Measurements from ENCODE around the gene STXBP6. TPM values are rescaled to one million over a fixed set of nuclear protein-coding genes. Genes with fewer than 3 reads are reported as not detected.

The STXBP6 gene
- total RNA-seq (2021; ENCODE audit: unreplicated experiment) (not detected), Bru-seq, nascent RNA (percentile 7 among the genes with signal in this experiment), BruChase-seq, experiment 1, labeled RNA remaining after a 2-hour chase (percentile 7 among the genes with signal in this experiment), BruChase-seq, experiment 2, labeled RNA remaining after a 6-hour chase (percentile 11 among the genes with signal in this experiment)
- not detected for polyA plus RNA-seq (2012; ENCODE audit: insufficient read length)
- long read RNA-seq, result 0 reads

- DNase-seq (ENCODE audit: low read depth, low spot score), result no peak
- no peaks in the 10 kb centered on the region for H3K4me1 ChIP-seq (ENCODE audit: control insufficient read depth, insufficient read depth, low read length)
- TF ChIP-seq CTCF (IDR thresholded peaks at IDR 0.05), result no peak
- TF ChIP-seq TCF7L2 (IDR thresholded peaks at IDR 0.05; ENCODE audit: low read depth, low read length), result no peak
- TF ChIP-seq POLR2AphosphoS5 (IDR thresholded peaks at IDR 0.05; ENCODE audit: low read depth, low read length), result no peak
- no peak for TF ChIP-seq REST (IDR thresholded peaks at IDR 0.05; ENCODE audit: insufficient read depth in 1 of 2, low read depth in 2 of 2, low read length in 1 of 2)
- TF ChIP-seq SIN3A (IDR thresholded peaks at IDR 0.05; ENCODE audit: borderline replicate concordance, insufficient read depth, low read depth, low read length), result no peak
- H3K4me3 ChIP-seq (ENCODE audit: low read depth in 2 of 2, low read length in 2 of 2), result peak within 1 kb of the TSS; percentile 29
- no peak within 1 kb of the TSS for H3K27ac ChIP-seq (ENCODE audit: low read length)
- no peaks in the 10 kb centered on the region for H3K9me3 ChIP-seq (ENCODE audit: control insufficient read depth, insufficient read depth, low read depth, low read length)
- POLR2A ChIA-PET, result no interaction called here
- in situ Hi-C loops (cut with HindIII; ENCODE audit: low pct_unique_long_range_greater_than_20kb, low sequenced_read_pairs), result no loop called here
- peaks cover 17% of the 10 kb centered on the region for H3K27me3 ChIP-seq (ENCODE audit: control insufficient read depth, insufficient read depth, low read length)
- CTCF ChIA-PET, result no interaction called here
- H3K36me3 ChIP-seq (ENCODE audit: control insufficient read depth, insufficient read depth, low read length), result no peaks in the 10 kb centered on the region
- peak; percentile 80 for ATAC-seq
- intact Hi-C loops (cut with micrococcal nuclease; ENCODE audit: unreplicated experiment), result loop anchor here (10.0 kb wide), 1 partner anchor 245 kb away; no protein-coding TSS in a partner anchor
- no TSS peak for BruUV-seq (replicated peaks)
These were observed at the start of gene STXBP6 for GRCh38 chr14:25049568-25050268. Gene STXBP6 (minus strand): TSS chr14:25050147. CDS start chr14:24974818, 75,329 bp downstream.

- no peaks in the 10 kb centered on the region for H3K27me3 ChIP-seq (ENCODE audit: control insufficient read depth, insufficient read depth, low read length)
- H3K36me3 ChIP-seq (ENCODE audit: control insufficient read depth, insufficient read depth, low read length), result no peaks in the 10 kb centered on the region
- H3K9me3 ChIP-seq (ENCODE audit: control insufficient read depth, insufficient read depth, low read depth, low read length), result no peaks in the 10 kb centered on the region
- no peak for ATAC-seq
- ChIA-PET CTCF (no interaction called here), POLR2A (no interaction called here)
- no peaks in the 10 kb centered on the region for H3K4me1 ChIP-seq (ENCODE audit: control insufficient read depth, insufficient read depth, low read length)
- DNase-seq (ENCODE audit: low read depth, low spot score), result no peak
- H3K27ac ChIP-seq (ENCODE audit: low read length), result no peak overlapping the region
- intact Hi-C loops (cut with micrococcal nuclease; ENCODE audit: unreplicated experiment) (no loop called here), in situ Hi-C loops (cut with HindIII; ENCODE audit: low pct_unique_long_range_greater_than_20kb, low sequenced_read_pairs) (no loop called here)
- TF ChIP-seq POLR2AphosphoS5 (IDR thresholded peaks at IDR 0.05; ENCODE audit: low read depth, low read length) (no peak), CTCF (IDR thresholded peaks at IDR 0.05) (no peak), SIN3A (IDR thresholded peaks at IDR 0.05; ENCODE audit: borderline replicate concordance, insufficient read depth, low read depth, low read length) (no peak), TCF7L2 (IDR thresholded peaks at IDR 0.05; ENCODE audit: low read depth, low read length) (no peak), REST (IDR thresholded peaks at IDR 0.05; ENCODE audit: insufficient read depth in 1 of 2, low read depth in 2 of 2, low read length in 1 of 2) (no peak)
- no peak overlapping the region for H3K4me3 ChIP-seq (ENCODE audit: low read depth in 2 of 2, low read length in 2 of 2)
- no TSS peak for BruUV-seq (replicated peaks)
These were observed 47.2 kb upstream of the STXBP6 start for GRCh38 chr14:25097120-25097519.
